OCI-LY1 (cell line): ENCODE data around the gene ISX.

Experiments used
- CTCF ChIP-seq: fragments of 200-600 bp; sonication (generic), shearing (Covaris generic); IDR thresholded peaks from 2 replicates; pipeline ENCODE4 v1.5.1; 2017; ENCODE audit warnings: mild to moderate bottlenecking, antibody characterized with exemption, low read length, moderate library complexity, mixed read lengths
- EZH2 ChIP-seq: fragments of 200-600 bp; sonication (generic), shearing (Covaris generic); IDR thresholded peaks from 2 replicates; pipeline ENCODE4 v1.8.0; 2017; ENCODE audit warnings: borderline replicate concordance, mixed run types, mild to moderate bottlenecking, antibody characterized with exemption, low read length, moderate library complexity, mixed read lengths

GRCh38 chr22:35132568-35132967 is 66.6 kb downstream of the ISX start:
- TF ChIP-seq EZH2 (no peak), CTCF (no peak)
